ENCODE data around the gene PTPN2. TPM values are rescaled to one million over a fixed set of nuclear protein-coding genes. Genes with fewer than 3 reads are reported as not detected.

Gene PTPN2
- total and polyA plus RNA-seq, 2 donors = 27.0 to 36.9 TPM

- Histone ChIP-seq H3K4me3 (ENCODE audit: low read depth, low read length) (no peak overlapping the region), H3K36me3 (ENCODE audit: insufficient read depth) (no peaks in the 10 kb centered on the region), H3K4me1 (ENCODE audit: insufficient read depth) (no peaks in the 10 kb centered on the region), H3K27ac (ENCODE audit: low read depth) (no peak overlapping the region)
- no peak for DNase-seq (ENCODE audit: extremely low spot score)
- 83% methylated on average over 3 of the region's 3 CpGs for WGBS
Measured at GRCh38 chr18:12819322-12819721, 64.7 kb downstream of the PTPN2 start.

GRCh38 chr18:12818243-12818642 lies 65.8 kb downstream of the PTPN2 start:
- H3K27ac ChIP-seq (ENCODE audit: low read depth) = no peak overlapping the region
- WGBS = 93% methylated on average over 3 of the region's 3 CpGs
- H3K4me3 ChIP-seq (ENCODE audit: low read depth, low read length) = no peak overlapping the region
- H3K4me1 ChIP-seq (ENCODE audit: insufficient read depth) = no peaks in the 10 kb centered on the region
- H3K36me3 ChIP-seq (ENCODE audit: insufficient read depth) = no peaks in the 10 kb centered on the region
- no peak for DNase-seq (ENCODE audit: extremely low spot score)

- no peaks in the 10 kb centered on the region for H3K4me1 ChIP-seq (ENCODE audit: insufficient read depth)
- no peak overlapping the region for H3K4me3 ChIP-seq (ENCODE audit: low read depth, low read length)
- WGBS = 90% methylated on average over 2 of the region's 2 CpGs
- no peak for DNase-seq (ENCODE audit: extremely low spot score)
- H3K27ac ChIP-seq (ENCODE audit: low read depth) = no peak overlapping the region
- H3K36me3 ChIP-seq (ENCODE audit: insufficient read depth) = no peaks in the 10 kb centered on the region
Measured at GRCh38 chr18:12816451-12816850, 67.6 kb downstream of the PTPN2 start.

- no peak overlapping the region for H3K27ac ChIP-seq (ENCODE audit: low read depth)
- no peaks in the 10 kb centered on the region for H3K36me3 ChIP-seq (ENCODE audit: insufficient read depth)
- H3K4me1 ChIP-seq (ENCODE audit: insufficient read depth) = no peaks in the 10 kb centered on the region
- DNase-seq (ENCODE audit: extremely low spot score) = no peak
- 83% methylated on average over 6 of the region's 6 CpGs for WGBS
- no peak overlapping the region for H3K4me3 ChIP-seq (ENCODE audit: low read depth, low read length)
Measured at GRCh38 chr18:12811191-12811950, 72.7 kb downstream of the PTPN2 start.

GRCh38 chr18:12803069-12803936 lies 80.7 kb downstream of the PTPN2 start:
- WGBS = 97% methylated on average over 1 of the region's 1 CpG
- Histone ChIP-seq H3K27ac (ENCODE audit: low read depth) (no peak overlapping the region), H3K4me3 (ENCODE audit: low read depth, low read length) (no peak overlapping the region), H3K4me1 (ENCODE audit: insufficient read depth) (no peaks in the 10 kb centered on the region), H3K36me3 (ENCODE audit: insufficient read depth) (no peaks in the 10 kb centered on the region)
- DNase-seq (ENCODE audit: extremely low spot score) = no peak

- Histone ChIP-seq H3K4me3 (ENCODE audit: low read depth, low read length) (no peak overlapping the region), H3K36me3 (ENCODE audit: insufficient read depth) (no peaks in the 10 kb centered on the region), H3K4me1 (ENCODE audit: insufficient read depth) (no peaks in the 10 kb centered on the region), H3K27ac (ENCODE audit: low read depth) (no peak overlapping the region)
- no peak for DNase-seq (ENCODE audit: extremely low spot score)
- 98% methylated on average over 1 of the region's 1 CpG for WGBS
Measured at GRCh38 chr18:12802538-12802937, 81.5 kb downstream of the PTPN2 start.

- H3K36me3 ChIP-seq (ENCODE audit: insufficient read depth) = peaks cover 2% of the 10 kb centered on the region
- 89% methylated on average over 3 of the region's 3 CpGs for WGBS
Measured at GRCh38 chr18:12796448-12796847, 87.6 kb downstream of the PTPN2 start.

GRCh38 chr18:12791610-12792009 lies 92.4 kb downstream of the PTPN2 start:
- WGBS = 96% methylated on average over 5 of the region's 5 CpGs
- Histone ChIP-seq H3K36me3 (ENCODE audit: insufficient read depth) (peaks cover 4% of the 10 kb centered on the region), H3K4me3 (ENCODE audit: low read depth, low read length) (no peak overlapping the region), H3K27ac (ENCODE audit: low read depth) (no peak overlapping the region), H3K4me1 (ENCODE audit: insufficient read depth) (no peaks in the 10 kb centered on the region)
- no peak for DNase-seq (ENCODE audit: extremely low spot score)

More at GRCh38 chr18:12796448-12796847, 87.6 kb downstream of the PTPN2 start:
- no peak overlapping the region for H3K27ac ChIP-seq (ENCODE audit: low read depth)
- DNase-seq (ENCODE audit: extremely low spot score) = no peak
- H3K4me1 ChIP-seq (ENCODE audit: insufficient read depth) = no peaks in the 10 kb centered on the region
- H3K4me3 ChIP-seq (ENCODE audit: low read depth, low read length) = no peak overlapping the region

GRCh38 chr18:12786669-12787068 lies 97.4 kb downstream of the PTPN2 start:
- H3K4me3 ChIP-seq (ENCODE audit: low read depth, low read length) = no peak overlapping the region
- 88% methylated on average over 2 of the region's 2 CpGs for WGBS

GRCh38 chr18:12783524-12783923 lies 100.5 kb downstream of the PTPN2 start:
- Histone ChIP-seq H3K36me3 (ENCODE audit: insufficient read depth) (peaks cover 2% of the 10 kb centered on the region), H3K27ac (ENCODE audit: low read depth) (no peak overlapping the region), H3K4me1 (ENCODE audit: insufficient read depth) (no peaks in the 10 kb centered on the region), H3K4me3 (ENCODE audit: low read depth, low read length) (no peak overlapping the region)
- no peak for DNase-seq (ENCODE audit: extremely low spot score)
- 87% methylated on average over 8 of the region's 8 CpGs for WGBS

More at GRCh38 chr18:12786669-12787068, 97.4 kb downstream of the PTPN2 start:
- no peak for DNase-seq (ENCODE audit: extremely low spot score)
- Histone ChIP-seq H3K4me1 (ENCODE audit: insufficient read depth) (no peaks in the 10 kb centered on the region), H3K36me3 (ENCODE audit: insufficient read depth) (peaks cover 3% of the 10 kb centered on the region), H3K27ac (ENCODE audit: low read depth) (no peak overlapping the region)

- Histone ChIP-seq H3K27ac (ENCODE audit: low read depth) (no peak overlapping the region), H3K36me3 (ENCODE audit: insufficient read depth) (peaks cover 2% of the 10 kb centered on the region), H3K4me1 (ENCODE audit: insufficient read depth) (no peaks in the 10 kb centered on the region), H3K4me3 (ENCODE audit: low read depth, low read length) (no peak overlapping the region)
- WGBS = 70% methylated on average over 6 of the region's 6 CpGs
- DNase-seq (ENCODE audit: extremely low spot score) = no peak
Measured at GRCh38 chr18:12782521-12782920, 101.5 kb downstream of the PTPN2 start.

GRCh38 chr18:12779456-12779855 lies 104.6 kb downstream of the PTPN2 start:
- Histone ChIP-seq H3K4me3 (ENCODE audit: low read depth, low read length) (no peak overlapping the region), H3K4me1 (ENCODE audit: insufficient read depth) (no peaks in the 10 kb centered on the region), H3K36me3 (ENCODE audit: insufficient read depth) (no peaks in the 10 kb centered on the region), H3K27ac (ENCODE audit: low read depth) (no peak overlapping the region)
- 93% methylated on average over 21 of the region's 21 CpGs for WGBS
- DNase-seq (ENCODE audit: extremely low spot score) = no peak

- Histone ChIP-seq H3K36me3 (ENCODE audit: insufficient read depth) (no peaks in the 10 kb centered on the region), H3K4me3 (ENCODE audit: low read depth, low read length) (no peak overlapping the region), H3K4me1 (ENCODE audit: insufficient read depth) (no peaks in the 10 kb centered on the region), H3K27ac (ENCODE audit: low read depth) (no peak overlapping the region)
- WGBS = 95% methylated on average over 11 of the region's 11 CpGs
- DNase-seq (ENCODE audit: extremely low spot score) = no peak
Measured at GRCh38 chr18:12779043-12779442, 105.0 kb downstream of the PTPN2 start.

GRCh38 chr18:12777500-12777944 lies 106.5 kb downstream of the PTPN2 start:
- DNase-seq (ENCODE audit: extremely low spot score) = no peak
- 86% methylated on average over 39 of the region's 39 CpGs for WGBS
- Histone ChIP-seq H3K27ac (ENCODE audit: low read depth) (no peak overlapping the region), H3K4me1 (ENCODE audit: insufficient read depth) (no peaks in the 10 kb centered on the region), H3K36me3 (ENCODE audit: insufficient read depth) (no peaks in the 10 kb centered on the region), H3K4me3 (ENCODE audit: low read depth, low read length) (no peak overlapping the region)
